ENCODE measurements around the gene TTC28.
"Not testable (repeated sequence)": the region's sequence is repeated elsewhere in the genome, so short reads cannot be mapped to it uniquely, and the experiment has no call there.

- TF ChIP-seq, protein P1, sequence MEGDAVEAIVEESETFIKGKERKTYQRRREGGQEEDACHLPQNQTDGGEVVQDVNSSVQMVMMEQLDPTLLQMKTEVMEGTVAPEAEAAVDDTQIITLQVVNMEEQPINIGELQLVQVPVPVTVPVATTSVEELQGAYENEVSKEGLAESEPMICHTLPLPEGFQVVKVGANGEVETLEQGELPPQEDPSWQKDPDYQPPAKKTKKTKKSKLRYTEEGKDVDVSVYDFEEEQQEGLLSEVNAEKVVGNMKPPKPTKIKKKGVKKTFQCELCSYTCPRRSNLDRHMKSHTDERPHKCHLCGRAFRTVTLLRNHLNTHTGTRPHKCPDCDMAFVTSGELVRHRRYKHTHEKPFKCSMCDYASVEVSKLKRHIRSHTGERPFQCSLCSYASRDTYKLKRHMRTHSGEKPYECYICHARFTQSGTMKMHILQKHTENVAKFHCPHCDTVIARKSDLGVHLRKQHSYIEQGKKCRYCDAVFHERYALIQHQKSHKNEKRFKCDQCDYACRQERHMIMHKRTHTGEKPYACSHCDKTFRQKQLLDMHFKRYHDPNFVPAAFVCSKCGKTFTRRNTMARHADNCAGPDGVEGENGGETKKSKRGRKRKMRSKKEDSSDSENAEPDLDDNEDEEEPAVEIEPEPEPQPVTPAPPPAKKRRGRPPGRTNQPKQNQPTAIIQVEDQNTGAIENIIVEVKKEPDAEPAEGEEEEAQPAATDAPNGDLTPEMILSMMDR (IDR thresholded peaks at IDR 0.05): not testable (repeated sequence)
- not testable (repeated sequence) for TF ChIP-seq POLR2A, EP300, POLR2AphosphoS5 (IDR thresholded peaks at IDR 0.05)
Measured at GRCh38 chr22:28529144-28529543, 150.5 kb downstream of the TTC28 start.

All from gastroesophageal sphincter (tissue), 3 donors.